Karpas-422 (cell line): Measurements from ENCODE around the gene C6orf141. TPM values are rescaled to one million over a fixed set of nuclear protein-coding genes. Genes with fewer than 3 reads are reported as not detected.
"Not testable (repeated sequence)": the region's sequence is repeated elsewhere in the genome, so short reads cannot be mapped to it uniquely, and the experiment has no call there.

ENCODE experiments used
- DNase-seq: peaks from one replicate; pipeline ENCODE4 v3.0.0-alpha.2; 2015
- H2AFZ ChIP-seq: fragments of 200-600 bp; sonication (generic); 2 replicates; pipeline ENCODE4 v1.6.1; 2014; ENCODE audit warnings: antibody characterized with exemption, low read length, mixed read lengths
- H3K27ac ChIP-seq: fragments of 200-600 bp; sonication (generic); 2 replicates; pipeline ENCODE4 v1.5.1; 2014; ENCODE audit warnings: mild to moderate bottlenecking, low read length, moderate library complexity
- H3K27me3 ChIP-seq: fragments of 200-600 bp; sonication (generic); 2 replicates; pipeline ENCODE4 v1.6.1; 2014; ENCODE audit warnings: low read length, mixed read lengths
- H3K36me3 ChIP-seq: fragments of 200-600 bp; sonication (generic); 2 replicates; pipeline ENCODE4 v1.6.1; 2014; ENCODE audit warnings: low read length, mixed read lengths; ENCODE audit not compliant: insufficient read depth
- H3K4me1 ChIP-seq: fragments of 200-600 bp; sonication (generic); 2 replicates; pipeline ENCODE4 v1.6.1; 2014; ENCODE audit warnings: mild to moderate bottlenecking, low read length, mixed read lengths
- H3K4me2 ChIP-seq: fragments of 200-600 bp; sonication (generic); 2 replicates; pipeline ENCODE4 v1.6.1; 2014; ENCODE audit warnings: low read length, low read depth, mild to moderate bottlenecking; ENCODE audit not compliant: poor library complexity, severe bottlenecking
- H3K4me3 ChIP-seq: fragments of 200-600 bp; sonication (generic); 2 replicates; pipeline ENCODE4 v1.5.1; 2014; ENCODE audit warnings: mild to moderate bottlenecking, antibody characterized with exemption, low read length, mixed read lengths
- H3K79me2 ChIP-seq: fragments of 200-600 bp; sonication (generic); 2 replicates; pipeline ENCODE4 v1.6.1; 2014; ENCODE audit warnings: mild to moderate bottlenecking, low read length, mixed read lengths
- H3K9ac ChIP-seq: fragments of 200-600 bp; sonication (generic); 2 replicates; pipeline ENCODE4 v1.6.0; 2014; ENCODE audit warnings: low read length
- H3K9me2 ChIP-seq: fragments of 200-600 bp; sonication (generic), shearing (Covaris generic); replicated peaks from 2 replicates; pipeline ENCODE4 v1.6.0; 2014; ENCODE audit warnings: mild to moderate bottlenecking, low read length, moderate library complexity; ENCODE audit not compliant: insufficient read depth
- H3K9me3 ChIP-seq: fragments of 300-700, 200-600 bp; sonication (generic); 2 replicates; pipeline ENCODE4 v1.6.1; 2014; ENCODE audit warnings: low read length, mixed read lengths
- H4K20me1 ChIP-seq: fragments of 200-600 bp; sonication (generic); 2 replicates; pipeline ENCODE4 v1.6.1; 2014; ENCODE audit warnings: mild to moderate bottlenecking, antibody characterized with exemption, low read length, low read depth; ENCODE audit not compliant: insufficient read depth
- total RNA-seq: library from RNA; depleted of rRNA; stranded (reverse); fragments of >200 nt; shearing (Covaris generic); gene quantifications from 2 replicates; pipeline ENCODE4 v1.2.3, GENCODE V29; 2014; ENCODE audit warnings: low replicate concordance; rRNA removed

The C6orf141 gene
- total RNA-seq, 1 experiment from 2014 or later, result not detected

- H3K36me3 ChIP-seq, result no peaks in the 10 kb centered on the region
- no peak overlapping the region for H3K4me2 ChIP-seq
- H3K79me2 ChIP-seq, result no peaks in the 10 kb centered on the region
- H3K4me3 ChIP-seq, result no peak overlapping the region
- H3K9me3 ChIP-seq, result no peaks in the 10 kb centered on the region
- no peaks in the 10 kb centered on the region for H3K27me3 ChIP-seq
- no peak overlapping the region for H3K9ac ChIP-seq
- no peaks in the 10 kb centered on the region for H4K20me1 ChIP-seq
- no peak overlapping the region for H3K27ac ChIP-seq
- H3K9me2 ChIP-seq, result no peaks in the 10 kb centered on the region
- H3K4me1 ChIP-seq, result no peaks in the 10 kb centered on the region
- H2AFZ ChIP-seq, result no peak overlapping the region
- no peak for DNase-seq
These were observed 20.1 kb downstream of the C6orf141 start for GRCh38 chr6:49570474-49571079.

- no peak overlapping the region for H3K27ac ChIP-seq
- no peak overlapping the region for H3K4me3 ChIP-seq
- H3K79me2 ChIP-seq, result no peaks in the 10 kb centered on the region
- H3K4me1 ChIP-seq, result no peaks in the 10 kb centered on the region
- H3K27me3 ChIP-seq, result no peaks in the 10 kb centered on the region
- H3K9me2 ChIP-seq, result no peaks in the 10 kb centered on the region
- no peak overlapping the region for H2AFZ ChIP-seq
- no peak overlapping the region for H3K4me2 ChIP-seq
- no peaks in the 10 kb centered on the region for H4K20me1 ChIP-seq
- no peaks in the 10 kb centered on the region for H3K36me3 ChIP-seq
- no peak overlapping the region for H3K9ac ChIP-seq
- H3K9me3 ChIP-seq, result no peaks in the 10 kb centered on the region
- no peak for DNase-seq
These were observed 26.1 kb downstream of the C6orf141 start for GRCh38 chr6:49576618-49577017.

GRCh38 chr6:49579649-49580048 lies 29.2 kb downstream of the C6orf141 start:
- H3K9ac ChIP-seq, result no peak overlapping the region
- H3K36me3 ChIP-seq, result no peaks in the 10 kb centered on the region
- H3K4me3 ChIP-seq, result no peak overlapping the region
- no peak overlapping the region for H3K27ac ChIP-seq
- DNase-seq, result no peak
- no peaks in the 10 kb centered on the region for H3K79me2 ChIP-seq
- no peaks in the 10 kb centered on the region for H3K4me1 ChIP-seq
- H4K20me1 ChIP-seq, result no peaks in the 10 kb centered on the region
- no peaks in the 10 kb centered on the region for H3K9me2 ChIP-seq
- no peak overlapping the region for H2AFZ ChIP-seq
- H3K4me2 ChIP-seq, result no peak overlapping the region
- H3K27me3 ChIP-seq, result no peaks in the 10 kb centered on the region
- H3K9me3 ChIP-seq, result no peaks in the 10 kb centered on the region

GRCh38 chr6:49582529-49582928 lies 32.1 kb downstream of the C6orf141 start:
- no peak overlapping the region for H3K4me2 ChIP-seq
- no peak overlapping the region for H2AFZ ChIP-seq
- H3K9me3 ChIP-seq, result no peaks in the 10 kb centered on the region
- no peak overlapping the region for H3K27ac ChIP-seq
- no peak for DNase-seq
- no peak overlapping the region for H3K9ac ChIP-seq
- no peaks in the 10 kb centered on the region for H3K9me2 ChIP-seq
- H3K4me3 ChIP-seq, result no peak overlapping the region
- H4K20me1 ChIP-seq, result no peaks in the 10 kb centered on the region
- H3K27me3 ChIP-seq, result no peaks in the 10 kb centered on the region
- H3K79me2 ChIP-seq, result no peaks in the 10 kb centered on the region
- H3K4me1 ChIP-seq, result no peaks in the 10 kb centered on the region
- no peaks in the 10 kb centered on the region for H3K36me3 ChIP-seq

- not testable (repeated sequence) for H3K4me3 ChIP-seq, H2AFZ ChIP-seq, DNase-seq, H3K9me2 ChIP-seq, H3K9ac ChIP-seq, H3K4me2 ChIP-seq, H3K9me3 ChIP-seq, H3K4me1 ChIP-seq, H3K27me3 ChIP-seq, H3K27ac ChIP-seq, H3K36me3 ChIP-seq, H3K79me2 ChIP-seq, H4K20me1 ChIP-seq
These were observed 36.8 kb downstream of the C6orf141 start for GRCh38 chr6:49587262-49587661.

Other genes with a start within 250 kb of the C6orf141 start
- 10.6 and 14.8 TPM in 2 replicates for gene MMUT, start 87.4 kb upstream of the C6orf141 start, total RNA-seq
- gene CENPQ, start 87.3 kb upstream of the C6orf141 start, total RNA-seq, result 9.3 and 21.6 TPM in 2 replicates
- gene GLYATL3, start 50.7 kb upstream of the C6orf141 start, total RNA-seq, result not detected in 2 replicates
- gene RHAG, start 86.2 kb downstream of the C6orf141 start, total RNA-seq, result not detected in 2 replicates
- not detected in 2 replicates for gene CRISP2, start 162.9 kb downstream of the C6orf141 start, total RNA-seq
- gene CRISP3, start 193.7 kb downstream of the C6orf141 start, total RNA-seq, result not detected in 2 replicates
- gene PGK2, start 236.6 kb downstream of the C6orf141 start, total RNA-seq, result not detected in 2 replicates